ENCODE results near the gene NCKIPSD.
A peak's percentile ranks its signal among the peaks of the same experiment; 100 is the strongest.

Gene NCKIPSD

GRCh38 chr3:48696156-48696555, 10.4 kb upstream of the NCKIPSD start:
- no peak for DNase-seq

- no peak for DNase-seq
These were observed 9.7 kb upstream of the NCKIPSD start for GRCh38 chr3:48695393-48695753.

GRCh38 chr3:48694610-48695392, 9.1 kb upstream of the NCKIPSD start:
- DNase-seq = no peak

- DNase-seq = no peak
These were observed 8.1 kb upstream of the NCKIPSD start for GRCh38 chr3:48693826-48694225.

GRCh38 chr3:48692551-48692950, 6.8 kb upstream of the NCKIPSD start:
- DNase-seq = no peak

GRCh38 chr3:48690846-48691458, 5.2 kb upstream of the NCKIPSD start:
- no peak for DNase-seq

GRCh38 chr3:48689384-48689783, 3.7 kb upstream of the NCKIPSD start:
- no peak for DNase-seq

GRCh38 chr3:48688737-48689075, 3.0 kb upstream of the NCKIPSD start:
- DNase-seq = no peak

- DNase-seq = no peak
These were observed 2.5 kb upstream of the NCKIPSD start for GRCh38 chr3:48688032-48688736.

GRCh38 chr3:48687220-48687678, 1.5 kb upstream of the NCKIPSD start:
- DNase-seq = no peak

- no peak for DNase-seq
These were observed 964 bp upstream of the NCKIPSD start for GRCh38 chr3:48686538-48687219.

- no peak for DNase-seq
These were observed 467 bp downstream of the NCKIPSD start for GRCh38 chr3:48685293-48685602.

- peak; percentile 80 for DNase-seq
These were observed 1.1 kb downstream of the NCKIPSD start for GRCh38 chr3:48684480-48685143.

GRCh38 chr3:48684054-48684349, 1.7 kb downstream of the NCKIPSD start:
- no peak for DNase-seq

- DNase-seq = no peak
These were observed 2.9 kb downstream of the NCKIPSD start for GRCh38 chr3:48682786-48683185.

- DNase-seq = no peak
These were observed 3.6 kb downstream of the NCKIPSD start for GRCh38 chr3:48681974-48682610.

- no peak for DNase-seq
These were observed 4.2 kb downstream of the NCKIPSD start for GRCh38 chr3:48681541-48681880.

- no peak for DNase-seq
These were observed 4.7 kb downstream of the NCKIPSD start for GRCh38 chr3:48680811-48681540.

GRCh38 chr3:48679411-48680391, 6.0 kb downstream of the NCKIPSD start:
- peak; percentile 79 for DNase-seq

GRCh38 chr3:48678566-48679380, 6.9 kb downstream of the NCKIPSD start:
- no peak for DNase-seq

Data from MV-4-11 (cell line).